ENCODE measurements around the gene CBFA2T3. TPM values are rescaled to one million over a fixed set of nuclear protein-coding genes. Genes with fewer than 3 reads are reported as not detected.

The CBFA2T3 gene
- total and polyA plus RNA-seq, 2 of the 13 experiments (the other 11 are each of a cell fraction or from before 2014, with no cell fraction given): 0.05 TPM; not detected in 1

- FAIRE-seq: no peak
- intact Hi-C loops (cut with micrococcal nuclease; ENCODE audit: unreplicated experiment): no loop called here
- no peak overlapping the region for H3K4me2 ChIP-seq (ENCODE audit: low read depth, low read length)
- no peak overlapping the region for H3K27ac ChIP-seq (ENCODE audit: extremely low read length, insufficient read depth, low read length)
- DNase-seq (ENCODE audit: low spot score): no peak
- ATAC-seq: no peak
- no peak overlapping the region for H3K9ac ChIP-seq (ENCODE audit: insufficient read depth, low read depth, low read length)
- 26% methylated on average over 22 of the region's 33 CpGs for WGBS (ENCODE audit: low lambda C conversion rate)
- TF ChIP-seq TAF1 (CRISPR knock-in tag; IDR thresholded peaks at IDR 0.05): no peak
- 0 out of 2 replicates have a peak, but pooled peaks have one; percentile 21 for TF ChIP-seq NR0B2 (CRISPR knock-in tag; IDR thresholded peaks at IDR 0.05)
- TF ChIP-seq ZBTB34 (CRISPR knock-in tag; IDR thresholded peaks at IDR 0.05): no peak
- TF ChIP-seq SNRNP70 (IDR thresholded peaks at IDR 0.05; ENCODE audit: low read depth, low read length): no peak
- no peak for TF ChIP-seq ISL2 (CRISPR knock-in tag; IDR thresholded peaks at IDR 0.05)
- no peak for TF ChIP-seq ZNF768 (CRISPR knock-in tag; IDR thresholded peaks at IDR 0.05)
- H3K4me3 ChIP-seq (replicated peaks in 1 of 3; ENCODE audit: insufficient read depth in 1 of 3, low read depth in 2 of 3, low read length in 3 of 3): no peak overlapping the region
- ChIA-PET CTCF (ENCODE audit: low intra/inter-chr PET ratio, low total read pairs) (no interaction called here), POLR2A (no interaction called here)
- no peak overlapping the region for H2AFZ ChIP-seq (ENCODE audit: low read length)
- H4K20me1 ChIP-seq (ENCODE audit: insufficient read depth, low read length): no peaks in the 10 kb centered on the region
- H3K27me3 ChIP-seq (ENCODE audit: control insufficient read depth in 1 of 2, insufficient read depth in 2 of 2, low read length in 2 of 2): peaks cover 36 to 73% of the 10 kb centered on the region in 2 experiments
- H3K36me3 ChIP-seq (replicated peaks in 1 of 2; ENCODE audit: control insufficient read depth in 1 of 2, insufficient read depth in 2 of 2, low read length in 2 of 2): no peaks in the 10 kb centered on the region
- in situ Hi-C loops (cut with HindIII; ENCODE audit: extremely low pct_ligation_motif_present, low pct_unique_long_range_greater_than_20kb): no loop called here
- no TSS peak for BruUV-seq (replicated peaks)
- H3K79me2 ChIP-seq (ENCODE audit: insufficient read depth, low read length): no peaks in the 10 kb centered on the region
- no peaks in the 10 kb centered on the region for H3K9me3 ChIP-seq (ENCODE audit: low read length)
- H3K4me1 ChIP-seq (ENCODE audit: insufficient read depth, low read length): no peaks in the 10 kb centered on the region
Measured at GRCh38 chr16:88956546-88957432, 20.2 kb downstream of the CBFA2T3 start.

Data from HepG2 (cell line).